ENCODE data around the gene PRKAR2B.

The PRKAR2B gene

DNA sequence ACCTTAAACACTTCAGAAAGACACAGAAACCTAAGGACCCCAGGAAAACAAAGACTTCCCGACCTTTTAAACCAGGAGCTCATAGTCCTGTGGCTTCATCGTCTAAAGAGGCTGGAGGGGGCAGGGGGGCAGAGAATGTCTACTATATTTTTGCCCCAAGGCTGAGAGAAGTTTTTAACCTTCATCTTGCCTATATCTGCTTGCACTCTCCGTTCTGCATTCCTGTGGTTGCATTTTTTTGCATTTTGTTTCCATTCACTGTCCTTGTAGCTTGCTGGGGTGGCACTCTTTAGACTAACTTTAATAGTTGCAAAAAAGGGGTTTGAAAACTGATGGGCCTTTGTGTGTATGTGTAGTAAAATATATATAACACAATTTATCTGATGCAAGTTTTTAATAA is 23.7 kb downstream of the PRKAR2B start:
- H3K9me3 ChIP-seq (ENCODE audit: control insufficient read depth, insufficient read depth, low read depth, low read length) = no peaks in the 10 kb centered on the region
- no peaks in the 10 kb centered on the region for H3K27me3 ChIP-seq (ENCODE audit: control insufficient read depth, insufficient read depth, low read length)
- H3K4me3 ChIP-seq (ENCODE audit: low read depth, low read length) = no peak overlapping the region
- H3K9ac ChIP-seq (ENCODE audit: low read length) = no peak overlapping the region
- H3K36me3 ChIP-seq (ENCODE audit: control insufficient read depth, insufficient read depth, low read length) = no peaks in the 10 kb centered on the region
- no peak overlapping the region for H3K27ac ChIP-seq (ENCODE audit: low read depth, low read length)
- H3K4me1 ChIP-seq (ENCODE audit: control insufficient read depth, insufficient read depth, low read length) = peaks cover 15% of the 10 kb centered on the region; the same call in 1 of the 2 replicates

DNA sequence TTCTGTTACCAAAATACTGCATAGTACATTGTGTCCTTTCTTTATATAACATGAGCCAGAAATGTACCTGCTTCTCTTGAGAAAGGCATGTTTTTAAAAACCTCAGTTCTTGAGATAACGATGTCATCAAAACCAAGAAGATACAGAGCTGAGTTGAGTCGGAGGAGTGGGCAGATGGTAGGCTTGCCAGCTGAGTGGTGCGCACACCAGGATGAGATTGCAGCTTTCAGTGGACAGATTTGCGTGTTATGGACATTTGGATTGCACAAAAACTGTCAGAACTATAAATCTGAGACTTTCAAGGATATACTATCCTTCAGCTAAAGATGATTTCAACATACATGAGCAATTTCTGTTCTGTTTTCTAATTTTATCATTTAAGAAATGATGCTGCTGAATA is 25.0 kb downstream of the PRKAR2B start:
- Histone ChIP-seq H3K4me1 (ENCODE audit: control insufficient read depth, insufficient read depth, low read length) (peaks cover 15% of the 10 kb centered on the region; the same call in 1 of the 2 replicates), H3K27me3 (ENCODE audit: control insufficient read depth, insufficient read depth, low read length) (no peaks in the 10 kb centered on the region), H3K9ac (ENCODE audit: low read length) (no peak overlapping the region), H3K9me3 (ENCODE audit: control insufficient read depth, insufficient read depth, low read depth, low read length) (no peaks in the 10 kb centered on the region), H3K36me3 (ENCODE audit: control insufficient read depth, insufficient read depth, low read length) (no peaks in the 10 kb centered on the region), H3K27ac (ENCODE audit: low read depth, low read length) (no peak overlapping the region), H3K4me3 (ENCODE audit: low read depth, low read length) (no peak overlapping the region)

DNA sequence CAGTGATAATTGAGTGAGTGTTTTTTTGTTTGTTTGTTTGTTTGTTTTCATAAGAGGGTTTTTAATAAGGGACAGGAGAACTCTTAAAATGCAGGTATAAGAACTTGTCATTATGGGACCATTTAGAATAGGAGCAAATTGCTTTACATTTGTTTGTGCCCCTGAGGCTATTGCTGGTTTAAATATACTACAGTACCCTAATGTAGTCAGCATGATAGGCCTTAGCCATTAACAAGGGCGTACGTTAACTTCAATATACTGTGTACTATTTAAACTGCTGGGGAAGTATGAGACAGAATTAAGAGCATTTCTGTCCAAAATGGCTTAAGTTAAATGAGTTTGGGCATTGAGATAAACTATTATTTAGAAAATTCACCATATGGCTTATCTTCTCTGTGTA is 26.2 kb downstream of the PRKAR2B start:
- Histone ChIP-seq H3K4me1 (ENCODE audit: control insufficient read depth, insufficient read depth, low read length) (peaks cover 15% of the 10 kb centered on the region; the same call in 1 of the 2 replicates), H3K36me3 (ENCODE audit: control insufficient read depth, insufficient read depth, low read length) (no peaks in the 10 kb centered on the region), H3K27ac (ENCODE audit: low read depth, low read length) (no peak overlapping the region), H3K4me3 (ENCODE audit: low read depth, low read length) (no peak overlapping the region), H3K27me3 (ENCODE audit: control insufficient read depth, insufficient read depth, low read length) (no peaks in the 10 kb centered on the region), H3K9me3 (ENCODE audit: control insufficient read depth, insufficient read depth, low read depth, low read length) (no peaks in the 10 kb centered on the region), H3K9ac (ENCODE audit: low read length) (no peak overlapping the region)

DNA sequence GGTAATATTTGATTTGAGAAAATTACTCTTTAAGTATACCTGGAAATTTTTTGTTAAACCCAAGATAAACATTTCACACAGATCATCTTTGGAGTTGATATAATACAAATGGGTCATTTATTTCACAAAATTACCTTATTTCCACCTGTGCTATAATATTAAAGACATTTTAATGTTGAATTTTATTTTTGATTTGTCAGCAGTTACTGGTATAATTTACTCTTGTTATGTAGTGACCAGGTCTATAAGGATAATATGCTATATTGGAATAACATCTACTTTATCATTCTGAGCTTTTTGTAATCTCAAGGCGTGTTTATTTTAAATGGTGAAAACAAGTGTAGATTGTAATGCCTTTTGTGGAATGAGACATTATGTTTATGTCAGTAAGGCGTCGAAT is 26.6 kb downstream of the PRKAR2B start:
- Histone ChIP-seq H3K27me3 (ENCODE audit: control insufficient read depth, insufficient read depth, low read length) (no peaks in the 10 kb centered on the region), H3K9ac (ENCODE audit: low read length) (no peak overlapping the region), H3K4me1 (ENCODE audit: control insufficient read depth, insufficient read depth, low read length) (peaks cover 15% of the 10 kb centered on the region; the same call in 1 of the 2 replicates), H3K9me3 (ENCODE audit: control insufficient read depth, insufficient read depth, low read depth, low read length) (no peaks in the 10 kb centered on the region), H3K4me3 (ENCODE audit: low read depth, low read length) (no peak overlapping the region), H3K36me3 (ENCODE audit: control insufficient read depth, insufficient read depth, low read length) (no peaks in the 10 kb centered on the region), H3K27ac (ENCODE audit: low read depth, low read length) (no peak overlapping the region)

DNA sequence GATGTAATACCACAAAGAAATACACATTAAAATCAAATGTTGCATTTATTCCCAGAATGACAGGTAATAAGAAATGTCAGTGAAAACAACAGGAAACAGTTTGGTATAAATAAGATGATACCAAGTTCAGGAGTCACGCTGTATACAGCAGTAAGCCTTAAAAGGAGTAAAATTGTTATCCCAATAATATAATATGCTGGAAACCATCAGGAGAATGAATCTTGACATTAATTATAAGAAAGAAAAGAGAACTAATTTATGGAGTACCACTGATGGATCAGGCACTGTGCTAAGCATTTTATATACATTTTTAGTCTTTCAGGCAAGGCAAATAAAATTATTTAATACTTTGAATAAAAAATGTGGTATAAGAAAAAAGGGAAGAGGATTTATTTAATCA is 27.6 kb downstream of the PRKAR2B start:
- no peak overlapping the region for H3K4me3 ChIP-seq (ENCODE audit: low read depth, low read length)
- H3K4me1 ChIP-seq (ENCODE audit: control insufficient read depth, insufficient read depth, low read length) = peaks cover 12% of the 10 kb centered on the region; the same call in 1 of the 2 replicates
- no peaks in the 10 kb centered on the region for H3K9me3 ChIP-seq (ENCODE audit: control insufficient read depth, insufficient read depth, low read depth, low read length)
- no peaks in the 10 kb centered on the region for H3K27me3 ChIP-seq (ENCODE audit: control insufficient read depth, insufficient read depth, low read length)
- no peak overlapping the region for H3K9ac ChIP-seq (ENCODE audit: low read length)
- H3K36me3 ChIP-seq (ENCODE audit: control insufficient read depth, insufficient read depth, low read length) = no peaks in the 10 kb centered on the region
- H3K27ac ChIP-seq (ENCODE audit: low read depth, low read length) = no peak overlapping the region

DNA sequence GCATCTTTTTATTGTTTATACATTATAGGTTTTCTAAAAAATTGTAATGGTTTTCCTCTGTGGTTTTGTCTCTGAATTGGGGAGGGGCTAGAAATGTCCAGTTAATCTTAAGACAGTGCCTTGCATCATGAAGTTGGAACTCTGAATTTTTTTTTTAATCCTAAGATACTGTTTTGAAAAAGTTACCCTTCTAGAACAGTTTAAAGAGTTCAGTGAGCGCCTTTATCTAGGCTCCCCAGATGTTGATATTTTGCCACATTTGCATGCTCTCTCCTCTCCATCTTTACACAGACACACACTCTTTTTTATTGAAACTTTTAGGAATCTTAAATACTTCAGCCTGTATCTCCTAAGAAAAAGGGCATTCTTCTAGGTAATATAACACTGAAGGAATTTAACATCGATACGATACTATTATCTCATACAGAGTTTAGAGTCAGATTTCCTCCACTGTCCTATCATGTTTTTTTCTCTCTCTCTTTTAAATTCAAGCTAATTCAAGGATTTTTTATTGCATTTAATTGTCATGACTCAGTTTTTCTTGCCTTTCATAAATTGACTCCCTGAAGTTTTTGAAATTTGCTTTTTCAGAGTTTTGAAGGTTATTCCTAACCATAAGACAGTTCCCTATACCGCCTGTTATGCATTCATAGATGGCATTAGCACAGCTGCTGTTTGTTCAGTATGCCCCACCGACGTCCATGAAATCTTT is 31.5 kb downstream of the PRKAR2B start:
- Histone ChIP-seq H3K9ac (ENCODE audit: low read length) (no peak overlapping the region), H3K4me1 (ENCODE audit: control insufficient read depth, insufficient read depth, low read length) (peaks cover 8% of the 10 kb centered on the region), H3K27ac (ENCODE audit: low read depth, low read length) (no peak overlapping the region), H3K4me3 (ENCODE audit: low read depth, low read length) (no peak overlapping the region), H3K27me3 (ENCODE audit: control insufficient read depth, insufficient read depth, low read length) (no peaks in the 10 kb centered on the region), H3K9me3 (ENCODE audit: control insufficient read depth, insufficient read depth, low read depth, low read length) (no peaks in the 10 kb centered on the region), H3K36me3 (ENCODE audit: control insufficient read depth, insufficient read depth, low read length) (no peaks in the 10 kb centered on the region)

DNA sequence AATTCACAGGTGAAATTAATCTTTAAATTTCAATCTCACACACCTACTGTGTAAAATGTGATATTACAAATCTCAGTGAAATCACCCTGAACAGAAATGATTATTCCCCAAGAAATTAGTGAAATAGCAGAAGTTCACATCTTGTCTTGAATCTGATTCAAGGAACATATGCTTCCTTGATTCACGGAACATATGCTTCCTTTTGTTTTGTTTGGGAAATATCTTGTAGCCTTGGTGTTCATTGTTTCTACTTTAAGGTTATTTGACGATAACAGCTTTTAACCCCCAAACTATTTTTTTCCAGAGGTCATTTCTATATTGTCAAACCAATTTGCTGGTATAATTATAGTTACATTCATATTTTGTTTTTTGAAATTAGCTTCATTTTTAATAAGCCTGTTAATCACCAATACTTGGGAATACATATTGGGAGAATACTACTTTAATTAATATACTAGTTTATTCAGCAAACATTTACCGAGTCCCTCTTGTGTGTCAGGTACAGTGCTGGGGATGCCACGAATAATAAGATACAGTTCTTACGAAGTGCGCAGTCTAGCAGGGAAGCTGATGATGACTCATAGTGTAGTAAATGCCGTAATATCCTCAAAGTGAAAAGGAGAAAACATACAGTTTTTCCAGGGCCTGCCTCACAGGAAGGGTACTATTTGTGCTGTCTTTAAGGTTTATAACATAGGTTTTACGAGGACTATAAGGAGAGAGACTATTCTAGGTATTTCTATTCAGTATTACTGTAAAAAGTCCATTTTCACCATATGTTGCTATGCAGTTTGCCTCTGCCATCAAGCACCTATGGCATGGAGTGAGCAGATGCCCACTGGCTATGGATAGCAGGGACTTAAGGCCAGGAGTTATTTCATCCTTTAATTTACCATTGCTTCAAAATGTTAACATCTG is 32.5 kb downstream of the PRKAR2B start:
- Histone ChIP-seq H3K4me3 (ENCODE audit: low read depth, low read length) (no peak overlapping the region), H3K9me3 (ENCODE audit: control insufficient read depth, insufficient read depth, low read depth, low read length) (no peaks in the 10 kb centered on the region), H3K9ac (ENCODE audit: low read length) (no peak overlapping the region), H3K4me1 (ENCODE audit: control insufficient read depth, insufficient read depth, low read length) (peaks cover 8% of the 10 kb centered on the region), H3K27ac (ENCODE audit: low read depth, low read length) (no peak overlapping the region), H3K27me3 (ENCODE audit: control insufficient read depth, insufficient read depth, low read length) (no peaks in the 10 kb centered on the region), H3K36me3 (ENCODE audit: control insufficient read depth, insufficient read depth, low read length) (no peaks in the 10 kb centered on the region)

DNA sequence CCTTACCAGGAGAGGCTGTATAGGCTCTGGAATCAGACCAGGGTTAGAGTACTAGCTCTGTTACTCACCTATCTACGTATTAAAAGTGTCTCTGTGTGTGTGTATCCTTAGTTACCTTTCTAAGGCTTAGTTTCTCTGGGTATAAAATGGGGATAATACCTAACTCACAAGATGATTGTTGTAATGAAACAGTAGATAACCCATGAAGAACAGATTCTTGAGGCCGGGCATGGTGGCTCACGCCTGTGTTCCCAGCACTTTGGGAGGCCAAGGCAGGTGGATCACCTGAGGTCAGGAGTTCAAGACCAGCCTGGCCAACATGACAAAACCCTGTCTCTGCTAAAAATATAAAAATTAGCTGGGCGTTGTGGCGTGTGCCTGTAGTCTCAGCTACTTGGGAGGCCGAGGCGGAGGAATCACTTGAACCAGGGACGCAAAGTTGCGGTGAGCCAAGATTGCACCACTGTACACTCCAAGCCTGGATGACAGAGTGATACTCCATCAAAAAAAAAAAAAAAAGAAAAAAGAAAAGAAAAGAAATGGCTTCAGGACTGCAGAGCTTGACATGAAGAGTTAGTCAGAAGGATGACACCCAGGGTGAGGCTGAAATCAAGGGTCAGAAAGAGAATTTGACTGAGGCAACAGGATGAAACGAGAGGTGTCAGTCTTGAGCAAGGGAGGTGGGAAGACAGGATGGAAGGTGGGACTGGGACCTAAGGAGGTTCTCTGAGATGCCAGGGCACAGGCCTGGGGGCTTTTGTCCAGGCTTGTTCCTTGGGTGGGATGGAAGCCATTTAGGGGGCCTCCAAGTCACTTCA is 33.4 kb downstream of the PRKAR2B start:
- Histone ChIP-seq H3K9ac (ENCODE audit: low read length) (no peak overlapping the region), H3K36me3 (ENCODE audit: control insufficient read depth, insufficient read depth, low read length) (no peaks in the 10 kb centered on the region), H3K4me1 (ENCODE audit: control insufficient read depth, insufficient read depth, low read length) (peaks cover 8% of the 10 kb centered on the region), H3K4me3 (ENCODE audit: low read depth, low read length) (no peak overlapping the region), H3K27me3 (ENCODE audit: control insufficient read depth, insufficient read depth, low read length) (no peaks in the 10 kb centered on the region), H3K27ac (ENCODE audit: low read depth, low read length) (no peak overlapping the region), H3K9me3 (ENCODE audit: control insufficient read depth, insufficient read depth, low read depth, low read length) (no peaks in the 10 kb centered on the region)

DNA sequence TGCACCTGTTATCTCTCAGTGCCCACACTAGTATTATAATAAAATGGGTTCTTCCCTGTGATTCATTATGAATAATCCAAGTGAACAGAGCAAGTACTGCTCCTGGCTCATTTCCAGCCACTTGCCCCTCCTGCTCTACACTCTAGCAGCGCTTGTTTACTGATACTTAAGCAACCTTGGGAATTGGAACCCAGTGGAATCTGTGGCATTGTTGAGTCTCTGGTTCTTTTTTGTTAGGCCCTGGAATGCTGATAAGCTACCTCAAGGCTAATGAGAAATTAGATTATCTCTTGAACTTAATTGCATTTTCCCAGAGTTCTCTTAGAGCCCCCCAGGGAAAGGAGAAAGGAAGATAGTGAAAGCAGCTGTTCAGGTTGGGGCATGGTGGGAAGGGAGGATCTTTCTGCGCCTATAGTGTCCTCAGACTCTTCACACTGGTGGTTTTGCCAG is 34.0 kb downstream of the PRKAR2B start:
- no peaks in the 10 kb centered on the region for H3K27me3 ChIP-seq (ENCODE audit: control insufficient read depth, insufficient read depth, low read length)
- no peaks in the 10 kb centered on the region for H3K36me3 ChIP-seq (ENCODE audit: control insufficient read depth, insufficient read depth, low read length)
- H3K9me3 ChIP-seq (ENCODE audit: control insufficient read depth, insufficient read depth, low read depth, low read length) = no peaks in the 10 kb centered on the region
- H3K9ac ChIP-seq (ENCODE audit: low read length) = no peak overlapping the region
- H3K4me1 ChIP-seq (ENCODE audit: control insufficient read depth, insufficient read depth, low read length) = peaks cover 8% of the 10 kb centered on the region
- no peak overlapping the region for H3K4me3 ChIP-seq (ENCODE audit: low read depth, low read length)
- H3K27ac ChIP-seq (ENCODE audit: low read depth, low read length) = no peak overlapping the region

DNA sequence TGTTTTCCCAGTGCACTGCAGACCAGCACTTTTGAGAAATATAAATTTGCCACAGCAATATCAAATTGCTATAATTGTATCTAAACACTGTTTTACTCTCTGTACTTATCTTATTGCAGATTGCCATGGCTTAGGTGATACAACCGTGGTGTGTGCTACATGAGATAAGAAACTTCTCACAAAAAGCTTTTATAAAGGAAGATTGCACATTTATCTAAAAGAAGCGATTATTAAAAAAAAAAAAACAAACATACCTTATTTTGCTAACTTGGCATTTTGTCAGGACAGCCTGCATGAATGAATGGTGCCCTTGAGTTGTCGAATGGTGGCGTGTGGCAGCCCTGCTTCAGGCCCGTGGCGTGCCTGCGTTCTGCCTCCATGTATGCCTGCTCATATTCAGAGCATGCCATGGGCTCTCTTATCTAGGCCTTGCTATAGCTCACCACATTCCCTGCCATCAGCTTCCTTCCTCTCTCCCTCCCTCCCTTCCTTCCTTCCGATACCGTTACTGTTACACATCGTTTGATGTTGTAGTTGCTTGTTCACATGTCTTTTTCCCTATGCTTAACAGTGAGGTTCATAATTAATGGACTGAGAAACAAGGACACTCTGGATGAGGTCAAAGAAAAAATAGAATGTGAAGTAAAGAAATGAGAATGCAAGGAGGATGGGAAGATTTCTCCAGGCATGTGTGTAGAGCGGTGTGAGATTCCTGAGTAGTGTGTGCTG is 34.9 kb downstream of the PRKAR2B start:
- Histone ChIP-seq H3K4me3 (ENCODE audit: low read depth, low read length) (no peak overlapping the region), H3K36me3 (ENCODE audit: control insufficient read depth, insufficient read depth, low read length) (no peaks in the 10 kb centered on the region), H3K9ac (ENCODE audit: low read length) (no peak overlapping the region), H3K4me1 (ENCODE audit: control insufficient read depth, insufficient read depth, low read length) (peaks cover 8% of the 10 kb centered on the region), H3K9me3 (ENCODE audit: control insufficient read depth, insufficient read depth, low read depth, low read length) (no peaks in the 10 kb centered on the region), H3K27ac (ENCODE audit: low read depth, low read length) (no peak overlapping the region), H3K27me3 (ENCODE audit: control insufficient read depth, insufficient read depth, low read length) (no peaks in the 10 kb centered on the region)
